ENCODE data around the gene PCNX1. TPM values are rescaled to one million over a fixed set of nuclear protein-coding genes. Genes with fewer than 3 reads are reported as not detected.
A peak's percentile ranks its signal among the peaks of the same experiment; 100 is the strongest.

The PCNX1 gene
- polyA plus RNA-seq, 3 donors: 7.3 to 26.7 (median 8.1) TPM

GRCh38 chr14:70999117-70999516 lies 91.9 kb downstream of the PCNX1 start:
- H3K9ac ChIP-seq (ENCODE audit: insufficient read depth, low read length, poor library complexity, severe bottlenecking): no peak overlapping the region
- H3K27ac ChIP-seq (ENCODE audit: low read depth in 1 of 2, low read length in 2 of 2): peak overlapping the region in 1 of 2 donors; percentile 3
- no peak overlapping the region for H3K4me3 ChIP-seq (replicated peaks in 1 of 3; ENCODE audit: low read depth in 2 of 3, low read length in 3 of 3)
- peaks cover 14% of the 10 kb centered on the region for H3K79me2 ChIP-seq (ENCODE audit: insufficient read depth, low read length)
- H3K4me2 ChIP-seq (replicated peaks; ENCODE audit: extremely low read depth, low read length, poor library complexity, severe bottlenecking): no peak overlapping the region
- peaks cover 0 to 10% of the 10 kb centered on the region in 2 donors for H3K4me1 ChIP-seq (ENCODE audit: control insufficient read depth in 1 of 2, insufficient read depth in 2 of 2, low read length in 2 of 2)
- H3K9me3 ChIP-seq (replicated peaks in 1 of 2; ENCODE audit: control insufficient read depth in 1 of 2, insufficient read depth in 1 of 2, low read length in 2 of 2): no peaks in the 10 kb centered on the region
- peak overlapping the region in 1 of 7 donors; percentile 33 for H3K27ac Mint-ChIP-seq
- no peaks in the 10 kb centered on the region for H3K27me3 ChIP-seq (ENCODE audit: control insufficient read depth in 2 of 2, insufficient read depth in 2 of 2, low read length in 2 of 2)
- no peak for TF ChIP-seq CTCF (IDR thresholded peaks at IDR 0.05)
- no peaks in the 10 kb centered on the region for H3K9me3 Mint-ChIP-seq
- H3K36me3 ChIP-seq (replicated peaks in 1 of 2; ENCODE audit: control insufficient read depth in 1 of 2, insufficient read depth in 2 of 2, low read length in 2 of 2): peaks cover 30 to 57% of the 10 kb centered on the region in 2 donors
- no peak overlapping the region for H2AFZ ChIP-seq (ENCODE audit: insufficient read depth, low read depth, low read length, poor library complexity, severe bottlenecking)
- DNase-seq: no peak
- peaks cover 22% of the 10 kb centered on the region for H3K4me1 Mint-ChIP-seq
- H3K4me3 Mint-ChIP-seq: no peak overlapping the region
- intact Hi-C loops (cut with micrococcal nuclease): no loop called here
- no CpG with 5 or more reads among the region's 1 CpG for WGBS (ENCODE audit: insufficient coverage)
- no peaks in the 10 kb centered on the region for H3K27me3 Mint-ChIP-seq (ENCODE audit: low read depth in 3 of 3)
- peaks cover 34 to 48% of the 10 kb centered on the region in 2 donors for H3K36me3 Mint-ChIP-seq
- peaks cover 29% of the 10 kb centered on the region for H4K20me1 ChIP-seq (ENCODE audit: insufficient read depth, low read length)

GRCh38 chr14:71000091-71000490 lies 92.8 kb downstream of the PCNX1 start:
- Histone ChIP-seq H3K79me2 (ENCODE audit: insufficient read depth, low read length) (peaks cover 14% of the 10 kb centered on the region), H3K4me2 (replicated peaks; ENCODE audit: extremely low read depth, low read length, poor library complexity, severe bottlenecking) (no peak overlapping the region), H4K20me1 (ENCODE audit: insufficient read depth, low read length) (peaks cover 32% of the 10 kb centered on the region), H3K9ac (ENCODE audit: insufficient read depth, low read length, poor library complexity, severe bottlenecking) (no peak overlapping the region), H3K4me1 (ENCODE audit: control insufficient read depth in 1 of 2, insufficient read depth in 2 of 2, low read length in 2 of 2) (peaks cover 0 to 10% of the 10 kb centered on the region in 2 donors), H2AFZ (ENCODE audit: insufficient read depth, low read depth, low read length, poor library complexity, severe bottlenecking) (no peak overlapping the region), H3K36me3 (replicated peaks in 1 of 2; ENCODE audit: control insufficient read depth in 1 of 2, insufficient read depth in 2 of 2, low read length in 2 of 2) (peaks cover 40 to 64% of the 10 kb centered on the region in 2 donors), H3K27me3 (ENCODE audit: control insufficient read depth in 2 of 2, insufficient read depth in 2 of 2, low read length in 2 of 2) (no peaks in the 10 kb centered on the region), H3K27ac (ENCODE audit: low read depth in 1 of 2, low read length in 2 of 2) (no peak overlapping the region), H3K9me3 (replicated peaks in 1 of 2; ENCODE audit: control insufficient read depth in 1 of 2, insufficient read depth in 1 of 2, low read length in 2 of 2) (no peaks in the 10 kb centered on the region), H3K4me3 (replicated peaks in 1 of 3; ENCODE audit: low read depth in 2 of 3, low read length in 3 of 3) (no peak overlapping the region)
- no peaks in the 10 kb centered on the region for H3K27me3 Mint-ChIP-seq (ENCODE audit: low read depth in 3 of 3)
- no CpG with 5 or more reads among the region's 2 CpGs for WGBS (ENCODE audit: insufficient coverage)
- no peak for DNase-seq
- no peak overlapping the region for H3K27ac Mint-ChIP-seq
- intact Hi-C loops (cut with micrococcal nuclease): no loop called here
- TF ChIP-seq CTCF (IDR thresholded peaks at IDR 0.05): no peak
- H3K4me3 Mint-ChIP-seq: no peak overlapping the region
- H3K36me3 Mint-ChIP-seq: peaks cover 40 to 56% of the 10 kb centered on the region in 2 donors
- H3K4me1 Mint-ChIP-seq: peaks cover 22% of the 10 kb centered on the region
- no peaks in the 10 kb centered on the region for H3K9me3 Mint-ChIP-seq

Measured in CD14-positive monocyte (primary cell).